WTC11 (cell line): ENCODE results near the gene GID8. TPM values are rescaled to one million over a fixed set of nuclear protein-coding genes. Genes with fewer than 3 reads are reported as not detected.

Source experiments
- ATAC-seq: fragments of 200-7000 bp; cut with Tn5 transposase; 2 replicates; pipeline ENCODE4 v1.10.0; 2021; ENCODE audit warnings: mild to moderate bottlenecking, moderate library complexity
- CTCF ChIA-PET: fragments of 300-600 bp; sonication (Branson Sonifier 250); formaldehyde crosslinking; loops from one replicate; lab custom pipeline; 2021; ENCODE audit warnings: antibody characterized with exemption; lab: Charles Lee
- POLR2A ChIA-PET: fragments of 350-600 bp; sonication (Branson Sonifier 250); formaldehyde crosslinking; loops from one replicate; lab custom pipeline; 2021; ENCODE audit warnings: antibody characterized with exemption; lab: Charles Lee
- DNase-seq: peaks from one replicate; pipeline ENCODE4 v3.0.0; 2021; ENCODE audit warnings: low spot score
- H3K27ac Mint-ChIP-seq: 2 replicates; pipeline ENCODE4 v1.8.0; 2021; ENCODE audit warnings: mixed read lengths
- H3K27me3 Mint-ChIP-seq: 2 replicates; pipeline ENCODE4 v1.8.0; 2021; ENCODE audit warnings: low read depth, mild to moderate bottlenecking, moderate library complexity, mixed read lengths
- H3K36me3 Mint-ChIP-seq: 2 replicates; pipeline ENCODE4 v1.8.0; 2021; ENCODE audit warnings: mixed read lengths
- H3K4me1 Mint-ChIP-seq: 2 replicates; pipeline ENCODE4 v1.8.0; 2022; ENCODE audit warnings: mixed read lengths
- H3K4me3 Mint-ChIP-seq: 2 replicates; pipeline ENCODE4 v1.8.0; 2021; ENCODE audit warnings: mild to moderate bottlenecking, moderate library complexity, mixed read lengths
- H3K9me3 Mint-ChIP-seq: 2 replicates; pipeline ENCODE4 v1.8.0; 2021; ENCODE audit warnings: mixed read lengths
- ATF3 ChIP-seq: sonication (generic); formaldehyde crosslinking; conservative IDR thresholded peaks from 2 replicates; pipeline ENCODE4 v1.8.1; 2022; ENCODE audit warnings: mild to moderate bottlenecking, missing genetic modification reagents
- HMGA2 ChIP-seq: fragments of 250-450 bp; sonication (Bioruptor Pico); IDR thresholded peaks from 2 replicates; pipeline ENCODE4 v1.4.0; 2021; ENCODE audit warnings: mild to moderate bottlenecking, moderate library complexity
- IRF2 ChIP-seq: sonication (generic); formaldehyde crosslinking; IDR thresholded peaks from 2 replicates; pipeline ENCODE4 v1.8.0; 2022; ENCODE audit warnings: low read depth, missing genetic modification reagents, borderline replicate concordance
- NR2C2 ChIP-seq: sonication (generic); formaldehyde crosslinking; IDR thresholded peaks from 2 replicates; pipeline ENCODE4 v1.8.0; 2022; ENCODE audit warnings: mild to moderate bottlenecking, missing genetic modification reagents
- RELA ChIP-seq: sonication (generic); formaldehyde crosslinking; IDR thresholded peaks from 2 replicates; pipeline ENCODE4 v1.8.1; 2022; ENCODE audit warnings: missing genetic modification reagents, mild to moderate bottlenecking, borderline replicate concordance
- RORB ChIP-seq: fragments of 250-450 bp; sonication (Bioruptor Pico); IDR thresholded peaks from 2 replicates; pipeline ENCODE4 v1.9.0; 2021; ENCODE audit warnings: mild to moderate bottlenecking
- SOX15 ChIP-seq: fragments of 250-450 bp; sonication (Bioruptor Pico); IDR thresholded peaks from 2 replicates; pipeline ENCODE4 v1.9.0; 2021; ENCODE audit warnings: mild to moderate bottlenecking
- STAT6 ChIP-seq: sonication (generic); formaldehyde crosslinking; conservative IDR thresholded peaks from 2 replicates; pipeline ENCODE4 v1.8.1; 2023; ENCODE audit warnings: mild to moderate bottlenecking, low read depth, missing genetic modification reagents, moderate library complexity
- ZBTB21 ChIP-seq: sonication (generic); formaldehyde crosslinking; IDR thresholded peaks from 2 replicates; pipeline ENCODE4 v1.8.1; 2023; ENCODE audit warnings: mild to moderate bottlenecking, missing genetic modification reagents, borderline replicate concordance
- ZMAT4 ChIP-seq: fragments of 250-450 bp; sonication (Bioruptor Pico); IDR thresholded peaks from 2 replicates; pipeline ENCODE4 v1.9.0; 2021; ENCODE audit warnings: mild to moderate bottlenecking
- ZNF219 ChIP-seq: sonication (generic); formaldehyde crosslinking; IDR thresholded peaks from 2 replicates; pipeline ENCODE4 v1.8.0; 2023; ENCODE audit warnings: missing genetic modification reagents, mild to moderate bottlenecking, borderline replicate concordance
- ZNF416 ChIP-seq: fragments of 250-450 bp; sonication (Bioruptor Pico); IDR thresholded peaks from 2 replicates; pipeline ENCODE4 v1.9.0; 2021; ENCODE audit warnings: mild to moderate bottlenecking, inconsistent platforms
- ZNF425 ChIP-seq: fragments of 250-450 bp; sonication (Bioruptor Pico); conservative IDR thresholded peaks from 2 replicates; pipeline ENCODE4 v1.9.0; 2021; ENCODE audit warnings: mild to moderate bottlenecking
- total RNA-seq: library from RNA; stranded (reverse); gene quantifications from 3 replicates; pipeline ENCODE4 v1.2.3, GENCODE V29; 2021
- TF ChIP-seq, protein P1 (sequence below): sonication (generic); formaldehyde crosslinking; IDR thresholded peaks from 2 replicates; pipeline ENCODE4 v1.8.1; 2023; ENCODE audit warnings: mild to moderate bottlenecking, missing genetic modification reagents, moderate library complexity
- TF ChIP-seq, protein P2 (sequence below): sonication (generic); formaldehyde crosslinking; IDR thresholded peaks from 2 replicates; pipeline ENCODE4 v1.8.1; 2023; ENCODE audit warnings: mild to moderate bottlenecking, missing genetic modification reagents
- TF ChIP-seq, protein P3 (sequence below): sonication (generic); formaldehyde crosslinking; IDR thresholded peaks from 2 replicates; pipeline ENCODE4 v1.8.1; 2022; ENCODE audit warnings: mild to moderate bottlenecking, missing genetic modification reagents, moderate library complexity, borderline replicate concordance
- TF ChIP-seq, protein P4 (sequence below): sonication (generic); formaldehyde crosslinking; IDR thresholded peaks from 2 replicates; pipeline ENCODE4 v1.8.0; 2023; ENCODE audit warnings: missing genetic modification reagents
- TF ChIP-seq, protein P5 (sequence below): fragments of 250-450 bp; sonication (Bioruptor Pico); IDR thresholded peaks from 2 replicates; pipeline ENCODE4 v1.9.0; 2021; ENCODE audit warnings: mild to moderate bottlenecking, borderline replicate concordance
- TF ChIP-seq, protein P6 (sequence below): sonication (generic); formaldehyde crosslinking; IDR thresholded peaks from 2 replicates; pipeline ENCODE4 v1.8.0; 2022; ENCODE audit warnings: mild to moderate bottlenecking, missing genetic modification reagents

GID8 gene
- total RNA-seq, 1 experiment from 2014 or later: 70.2 TPM

- TF ChIP-seq, protein P1, sequence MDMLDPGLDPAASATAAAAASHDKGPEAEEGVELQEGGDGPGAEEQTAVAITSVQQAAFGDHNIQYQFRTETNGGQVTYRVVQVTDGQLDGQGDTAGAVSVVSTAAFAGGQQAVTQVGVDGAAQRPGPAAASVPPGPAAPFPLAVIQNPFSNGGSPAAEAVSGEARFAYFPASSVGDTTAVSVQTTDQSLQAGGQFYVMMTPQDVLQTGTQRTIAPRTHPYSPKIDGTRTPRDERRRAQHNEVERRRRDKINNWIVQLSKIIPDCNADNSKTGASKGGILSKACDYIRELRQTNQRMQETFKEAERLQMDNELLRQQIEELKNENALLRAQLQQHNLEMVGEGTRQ (CRISPR knock-in tag): no peak
- TF ChIP-seq ZNF219 (CRISPR knock-in tag): no peak
- TF ChIP-seq, protein P2, sequence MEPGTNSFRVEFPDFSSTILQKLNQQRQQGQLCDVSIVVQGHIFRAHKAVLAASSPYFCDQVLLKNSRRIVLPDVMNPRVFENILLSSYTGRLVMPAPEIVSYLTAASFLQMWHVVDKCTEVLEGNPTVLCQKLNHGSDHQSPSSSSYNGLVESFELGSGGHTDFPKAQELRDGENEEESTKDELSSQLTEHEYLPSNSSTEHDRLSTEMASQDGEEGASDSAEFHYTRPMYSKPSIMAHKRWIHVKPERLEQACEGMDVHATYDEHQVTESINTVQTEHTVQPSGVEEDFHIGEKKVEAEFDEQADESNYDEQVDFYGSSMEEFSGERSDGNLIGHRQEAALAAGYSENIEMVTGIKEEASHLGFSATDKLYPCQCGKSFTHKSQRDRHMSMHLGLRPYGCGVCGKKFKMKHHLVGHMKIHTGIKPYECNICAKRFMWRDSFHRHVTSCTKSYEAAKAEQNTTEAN (CRISPR knock-in tag): peak; percentile 74; the same call in 1 of the 2 replicates
- TF ChIP-seq, protein P3, sequence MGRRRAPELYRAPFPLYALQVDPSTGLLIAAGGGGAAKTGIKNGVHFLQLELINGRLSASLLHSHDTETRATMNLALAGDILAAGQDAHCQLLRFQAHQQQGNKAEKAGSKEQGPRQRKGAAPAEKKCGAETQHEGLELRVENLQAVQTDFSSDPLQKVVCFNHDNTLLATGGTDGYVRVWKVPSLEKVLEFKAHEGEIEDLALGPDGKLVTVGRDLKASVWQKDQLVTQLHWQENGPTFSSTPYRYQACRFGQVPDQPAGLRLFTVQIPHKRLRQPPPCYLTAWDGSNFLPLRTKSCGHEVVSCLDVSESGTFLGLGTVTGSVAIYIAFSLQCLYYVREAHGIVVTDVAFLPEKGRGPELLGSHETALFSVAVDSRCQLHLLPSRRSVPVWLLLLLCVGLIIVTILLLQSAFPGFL (CRISPR knock-in tag): no peak
- TF ChIP-seq, protein P4, sequence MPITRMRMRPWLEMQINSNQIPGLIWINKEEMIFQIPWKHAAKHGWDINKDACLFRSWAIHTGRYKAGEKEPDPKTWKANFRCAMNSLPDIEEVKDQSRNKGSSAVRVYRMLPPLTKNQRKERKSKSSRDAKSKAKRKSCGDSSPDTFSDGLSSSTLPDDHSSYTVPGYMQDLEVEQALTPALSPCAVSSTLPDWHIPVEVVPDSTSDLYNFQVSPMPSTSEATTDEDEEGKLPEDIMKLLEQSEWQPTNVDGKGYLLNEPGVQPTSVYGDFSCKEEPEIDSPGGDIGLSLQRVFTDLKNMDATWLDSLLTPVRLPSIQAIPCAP: no peak
- TF ChIP-seq STAT6: no peak
- TF ChIP-seq ZNF416 (CRISPR knock-in tag): 0 out of 2 replicates have a peak, but pooled peaks have one; percentile 24
- no peak for TF ChIP-seq SOX15 (CRISPR knock-in tag)
- TF ChIP-seq NR2C2: no peak
- no peak for TF ChIP-seq RELA (CRISPR knock-in tag)
- no peak for TF ChIP-seq ATF3 (CRISPR knock-in tag)
- TF ChIP-seq ZMAT4: no peak
- TF ChIP-seq RORB (CRISPR knock-in tag): no peak
Measured at GRCh38 chr20:62900692-62901584, 37.0 kb upstream of the GID8 start (continued).

GRCh38 chr20:62901891-62902290, 36.1 kb upstream of the GID8 start:
- peak overlapping the region; percentile 96 for H3K27ac Mint-ChIP-seq
- CTCF ChIA-PET: interaction anchor here (0.5 to 2.2 kb wide), 10 partner anchors 12 to 576 kb away, joined by 3 to 11 read pairs (median 6); no protein-coding TSS in a partner anchor
- no peaks in the 10 kb centered on the region for H3K27me3 Mint-ChIP-seq
- POLR2A ChIA-PET: interaction anchor here (0.7 to 1.2 kb wide), 2 partner anchors 25 to 107 kb away, joined by 3 to 4 read pairs; no protein-coding TSS in a partner anchor
- no peaks in the 10 kb centered on the region for H3K9me3 Mint-ChIP-seq
- peaks cover 44% of the 10 kb centered on the region for H3K4me1 Mint-ChIP-seq
- DNase-seq: no peak
- H3K36me3 Mint-ChIP-seq: peaks cover 55% of the 10 kb centered on the region
- ATAC-seq: no peak
- H3K4me3 Mint-ChIP-seq: no peak overlapping the region
- TF ChIP-seq, protein P5, sequence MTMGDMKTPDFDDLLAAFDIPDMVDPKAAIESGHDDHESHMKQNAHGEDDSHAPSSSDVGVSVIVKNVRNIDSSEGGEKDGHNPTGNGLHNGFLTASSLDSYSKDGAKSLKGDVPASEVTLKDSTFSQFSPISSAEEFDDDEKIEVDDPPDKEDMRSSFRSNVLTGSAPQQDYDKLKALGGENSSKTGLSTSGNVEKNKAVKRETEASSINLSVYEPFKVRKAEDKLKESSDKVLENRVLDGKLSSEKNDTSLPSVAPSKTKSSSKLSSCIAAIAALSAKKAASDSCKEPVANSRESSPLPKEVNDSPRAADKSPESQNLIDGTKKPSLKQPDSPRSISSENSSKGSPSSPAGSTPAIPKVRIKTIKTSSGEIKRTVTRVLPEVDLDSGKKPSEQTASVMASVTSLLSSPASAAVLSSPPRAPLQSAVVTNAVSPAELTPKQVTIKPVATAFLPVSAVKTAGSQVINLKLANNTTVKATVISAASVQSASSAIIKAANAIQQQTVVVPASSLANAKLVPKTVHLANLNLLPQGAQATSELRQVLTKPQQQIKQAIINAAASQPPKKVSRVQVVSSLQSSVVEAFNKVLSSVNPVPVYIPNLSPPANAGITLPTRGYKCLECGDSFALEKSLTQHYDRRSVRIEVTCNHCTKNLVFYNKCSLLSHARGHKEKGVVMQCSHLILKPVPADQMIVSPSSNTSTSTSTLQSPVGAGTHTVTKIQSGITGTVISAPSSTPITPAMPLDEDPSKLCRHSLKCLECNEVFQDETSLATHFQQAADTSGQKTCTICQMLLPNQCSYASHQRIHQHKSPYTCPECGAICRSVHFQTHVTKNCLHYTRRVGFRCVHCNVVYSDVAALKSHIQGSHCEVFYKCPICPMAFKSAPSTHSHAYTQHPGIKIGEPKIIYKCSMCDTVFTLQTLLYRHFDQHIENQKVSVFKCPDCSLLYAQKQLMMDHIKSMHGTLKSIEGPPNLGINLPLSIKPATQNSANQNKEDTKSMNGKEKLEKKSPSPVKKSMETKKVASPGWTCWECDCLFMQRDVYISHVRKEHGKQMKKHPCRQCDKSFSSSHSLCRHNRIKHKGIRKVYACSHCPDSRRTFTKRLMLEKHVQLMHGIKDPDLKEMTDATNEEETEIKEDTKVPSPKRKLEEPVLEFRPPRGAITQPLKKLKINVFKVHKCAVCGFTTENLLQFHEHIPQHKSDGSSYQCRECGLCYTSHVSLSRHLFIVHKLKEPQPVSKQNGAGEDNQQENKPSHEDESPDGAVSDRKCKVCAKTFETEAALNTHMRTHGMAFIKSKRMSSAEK (CRISPR knock-in tag): no peak
- TF ChIP-seq ZNF219 (CRISPR knock-in tag) (no peak), IRF2 (CRISPR knock-in tag) (no peak), HMGA2 (no peak), ZNF425 (no peak), ZBTB21 (CRISPR knock-in tag) (no peak)
- TF ChIP-seq, protein P6, sequence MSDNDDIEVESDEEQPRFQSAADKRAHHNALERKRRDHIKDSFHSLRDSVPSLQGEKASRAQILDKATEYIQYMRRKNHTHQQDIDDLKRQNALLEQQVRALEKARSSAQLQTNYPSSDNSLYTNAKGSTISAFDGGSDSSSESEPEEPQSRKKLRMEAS (CRISPR knock-in tag): no peak
